Endothelial cell of umbilical vein (primary cell): ENCODE results near the gene PAIP2B. TPM values are rescaled to one million over a fixed set of nuclear protein-coding genes. Genes with fewer than 3 reads are reported as not detected.

Experiments
- BruUV-seq: library from RNA; stranded (reverse); fragments of 400-500 nt; replicated peaks from 2 replicates; lab custom pipeline; 2021; lab: Mats Ljungman, UMichigan
- CTCF ChIA-PET: fragments of 300-600, 350-600 bp; sonication (Branson Sonifier 250); formaldehyde crosslinking; loops from one replicate; lab custom pipeline; 2021; ENCODE audit warnings: antibody characterized with exemption, inconsistent platforms; lab: Charles Lee
- POLR2A ChIA-PET: fragments of 300-600, 350-600 bp; sonication (Branson Sonifier 250); formaldehyde crosslinking; loops from one replicate; lab custom pipeline; 2021; ENCODE audit warnings: antibody characterized with exemption, inconsistent platforms; lab: Charles Lee
- DNase-seq: peaks from one replicate; pipeline ENCODE4 v3.0.0-alpha.2; 2011; ENCODE audit warnings: low read depth, low spot score
- FAIRE-seq: peaks from 2 replicates; lab custom pipeline; 2011; peaks lifted over from hg19 to GRCh38; lab: Jason Lieb, UNC
- H2AFZ ChIP-seq: 2 replicates; pipeline ENCODE4 v1.6.0; 2012; ENCODE audit warnings: low read depth, low read length, control low read depth, inconsistent platforms
- H3K27ac ChIP-seq: 2 replicates; pipeline ENCODE4 v1.5.1; 2011; ENCODE audit warnings: low read depth, mild to moderate bottlenecking, control low read depth, low read length, moderate library complexity; ENCODE audit not compliant: insufficient read depth
- H3K27me3 ChIP-seq, 2 experiments: 2 replicates each; pipeline versions ENCODE4 v1.6.0 to v1.6.1; 2011; ENCODE audit warnings: low read length in 2 of 2, mixed read lengths in 1 of 2; ENCODE audit not compliant: control insufficient read depth in 2 of 2, insufficient read depth in 2 of 2
- H3K36me3 ChIP-seq, 2 experiments: 2 replicates in 1 of 2; 3 replicates in 1 of 2; pipeline ENCODE4 v1.5.1; 2011; ENCODE audit warnings: low read length in 2 of 2, mild to moderate bottlenecking in 1 of 2, moderate library complexity in 1 of 2; ENCODE audit not compliant: control insufficient read depth in 2 of 2, insufficient read depth in 2 of 2; ENCODE audit errors: extremely low read depth in 1 of 2
- H3K4me1 ChIP-seq: 3 replicates; pipeline ENCODE4 v1.5.1; 2011; ENCODE audit warnings: mild to moderate bottlenecking, low read length; ENCODE audit not compliant: control insufficient read depth, insufficient read depth; ENCODE audit errors: extremely low read depth
- H3K4me2 ChIP-seq: 2 replicates; pipeline ENCODE4 v1.6.1; 2011; ENCODE audit warnings: low read length, control low read depth, mixed read lengths; ENCODE audit not compliant: insufficient read depth
- H3K4me3 ChIP-seq, 3 experiments: fragments of 200-600 bp in 1 of 3; sonication (generic), shearing (Covaris generic) in 1 of 3; replicated peaks in 1 of 3; 2 replicates each; pipeline ENCODE4 v1.5.1; 2011 to 2016; ENCODE audit warnings: control low read depth in 3 of 3, low read length in 3 of 3, mild to moderate bottlenecking in 2 of 3, inconsistent platforms in 1 of 3, low read depth in 1 of 3, moderate library complexity in 1 of 3; ENCODE audit not compliant: insufficient read depth in 1 of 3
- H3K79me2 ChIP-seq: 2 replicates; pipeline ENCODE4 v1.6.0; 2012; ENCODE audit warnings: low read length, inconsistent platforms; ENCODE audit not compliant: control insufficient read depth, insufficient read depth
- H3K9ac ChIP-seq: replicated peaks from 2 replicates; pipeline ENCODE3; 2011; ENCODE audit warnings: low read length, control low read depth; ENCODE audit not compliant: insufficient read depth; ENCODE audit errors: extremely low read depth
- H3K9me1 ChIP-seq: replicated peaks from 3 replicates; pipeline ENCODE4 v1.6.0; 2011; ENCODE audit warnings: mild to moderate bottlenecking, low read length; ENCODE audit not compliant: control insufficient read depth, insufficient read depth; ENCODE audit errors: extremely low read depth
- H3K9me3 ChIP-seq: replicated peaks from 2 replicates; pipeline ENCODE4 v1.5.1; 2012; ENCODE audit warnings: low read length, inconsistent platforms; ENCODE audit not compliant: control insufficient read depth, insufficient read depth
- H4K20me1 ChIP-seq: replicated peaks from 2 replicates; pipeline ENCODE3; 2011; ENCODE audit warnings: mild to moderate bottlenecking, low read length; ENCODE audit not compliant: control insufficient read depth, insufficient read depth; ENCODE audit errors: extremely low read depth
- CTCF ChIP-seq, 2 donors: IDR thresholded peaks; 1 replicate in 1 of 2; 2 replicates in 1 of 2; pipeline ENCODE4 v1.5.1; 2011; ENCODE audit warnings: low read length in 2 of 2, mild to moderate bottlenecking in 2 of 2, moderate library complexity in 2 of 2, control low read depth in 1 of 2, inconsistent platforms in 1 of 2, low read depth in 1 of 2; ENCODE audit not compliant: insufficient read depth in 1 of 2; ENCODE audit errors: extremely low read depth in 1 of 2
- JUN ChIP-seq: IDR thresholded peaks from 2 replicates; pipeline ENCODE4 v1.6.1; 2011; ENCODE audit warnings: borderline replicate concordance, low read depth; ENCODE audit not compliant: insufficient read length, insufficient read depth
- MYC ChIP-seq: IDR thresholded peaks from one replicate; pipeline ENCODE4 v1.6.1; 2011; ENCODE audit warnings: mild to moderate bottlenecking, low read depth, low read length
- POLR2A ChIP-seq: IDR thresholded peaks from 2 replicates; pipeline ENCODE4 v1.6.1; 2012; ENCODE audit warnings: low read depth, mild to moderate bottlenecking, control low read depth, low read length
- POLR2AphosphoS5 ChIP-seq: IDR thresholded peaks from 2 replicates; pipeline ENCODE4 v1.6.1; 2012; ENCODE audit warnings: low read depth, mild to moderate bottlenecking, control low read depth, low read length, moderate library complexity; ENCODE audit not compliant: insufficient read depth
- dilution Hi-C: fragments of 300-500 bp; cut with MboI; formaldehyde crosslinking; loops from one replicate; pipeline ENCODE4 v1.15.0; 2019; ENCODE audit warnings: low sequenced_read_pairs; ENCODE audit not compliant: extremely low pct_ligation_motif_present
- intact Hi-C: fragments of 100-400 bp; cut with micrococcal nuclease; formaldehyde crosslinking; loops from one replicate; pipeline ENCODE4 v1.10.0; 2022
- polyA plus RNA-seq, 4 experiments: library from polyadenylated mRNA; depleted of rRNA in 3 of 4; stranded (reverse) in 3 of 4; unstranded in 1 of 4; fragments of >200 nt; gene quantifications; 2 replicates each; pipeline versions ENCODE4 v1.2.1 to v1.2.3, GENCODE V29; 2011 to 2012; ENCODE audit warnings: missing spikeins in 1 of 4
- small RNA-seq: library from RNA; depleted of rRNA; stranded (forward); fragments of <200 nt; gene quantifications from one replicate; pipeline ENCODE3, GENCODE V24; 2012; ENCODE audit warnings: low replicate concordance, low read depth; ENCODE audit not compliant: insufficient read depth, insufficient read length
- total RNA-seq: library from RNA; stranded (reverse); gene quantifications from 2 replicates; pipeline ENCODE4 v1.2.3, GENCODE V29; 2021

The PAIP2B gene
- total and polyA plus RNA-seq, 2 donors (not counting 3 experiments of a cell fraction or from before 2014, with no cell fraction given): 0.21 to 0.62 TPM

GRCh38 chr2:71133603-71134002, 93.3 kb downstream of the PAIP2B start:
- no peak overlapping the region for H3K4me3 ChIP-seq
- ChIA-PET CTCF (interaction anchor here (2.3 kb wide), 1 partner anchor 11 kb away, joined by 7 read pairs; no protein-coding TSS in a partner anchor), POLR2A (no interaction called here)
- dilution Hi-C loops (no loop called here), intact Hi-C loops (loop anchor here (5.0 kb wide), 1 partner anchor 141 kb away; the partner anchor contains the start of gene TEX261)
- no peaks in the 10 kb centered on the region for H3K9me3 ChIP-seq
- DNase-seq (no peak), FAIRE-seq (no peak)
- H3K4me2 ChIP-seq: no peak overlapping the region
- H3K9me1 ChIP-seq: no peaks in the 10 kb centered on the region
- TF ChIP-seq POLR2AphosphoS5 (no peak), CTCF (IDR thresholded peaks at IDR 0.05; ENCODE audit: extremely low read depth in 1 of 2, insufficient read depth in 1 of 2, low read depth in 1 of 2, low read length in 2 of 2) (no peak), POLR2A (no peak), JUN (no peak), MYC (no peak)
- H3K27ac ChIP-seq: no peak overlapping the region
- BruUV-seq: no TSS peak
- no peak overlapping the region for H2AFZ ChIP-seq
- H3K9ac ChIP-seq: no peak overlapping the region
- peaks cover 6 to 10% of the 10 kb centered on the region in 2 experiments for H3K36me3 ChIP-seq
- peaks cover 33% of the 10 kb centered on the region for H3K79me2 ChIP-seq
- H4K20me1 ChIP-seq: no peaks in the 10 kb centered on the region
- H3K27me3 ChIP-seq: no peaks in the 10 kb centered on the region
- peaks cover 16% of the 10 kb centered on the region for H3K4me1 ChIP-seq

Small RNA genes within 50 kb of the gene (small RNA-seq; reads per million reads assigned to genes)
- not detected for gene AC007881.1

Other genes starting within 250 kb of the PAIP2B start
- 1.3 and 2.2 TPM in 2 replicates for gene ANKRD53, start 248.5 kb downstream of the PAIP2B start, total RNA-seq
- gene ANKRD53, start 248.5 kb downstream of the PAIP2B start, polyA plus RNA-seq: 1.4 and 1.7 TPM in 2 replicates
- 63.3 and 71.2 TPM in 2 replicates for gene TEX261, start 232.2 kb downstream of the PAIP2B start, total RNA-seq
- 98.0 and 98.1 TPM in 2 replicates for gene TEX261, start 232.2 kb downstream of the PAIP2B start, polyA plus RNA-seq
- gene NAGK, start 158.5 kb downstream of the PAIP2B start, total RNA-seq: 125 and 130 TPM in 2 replicates
- gene NAGK, start 158.5 kb downstream of the PAIP2B start, polyA plus RNA-seq: 184 and 192 TPM in 2 replicates
- gene MCEE, start 96.9 kb downstream of the PAIP2B start, total RNA-seq: 6.8 and 9.9 TPM in 2 replicates
- 4.0 and 4.9 TPM in 2 replicates for gene MCEE, start 96.9 kb downstream of the PAIP2B start, polyA plus RNA-seq
- gene MPHOSPH10, start 96.5 kb downstream of the PAIP2B start, total RNA-seq: 31.4 and 38.8 TPM in 2 replicates
- gene MPHOSPH10, start 96.5 kb downstream of the PAIP2B start, polyA plus RNA-seq: 3.0 and 4.4 TPM in 2 replicates
- 109 and 111 TPM in 2 replicates for gene ZNF638, start 104.7 kb upstream of the PAIP2B start, total RNA-seq
- 27.6 and 36.4 TPM in 2 replicates for gene ZNF638, start 104.7 kb upstream of the PAIP2B start, polyA plus RNA-seq
- 134 and 152 TPM in 2 replicates for gene DYSF, start 226.5 kb upstream of the PAIP2B start, total RNA-seq
- gene DYSF, start 226.5 kb upstream of the PAIP2B start, polyA plus RNA-seq: 50.9 and 53.5 TPM in 2 replicates